Measurements from ENCODE around the gene STARD5.

The STARD5 gene

DNA sequence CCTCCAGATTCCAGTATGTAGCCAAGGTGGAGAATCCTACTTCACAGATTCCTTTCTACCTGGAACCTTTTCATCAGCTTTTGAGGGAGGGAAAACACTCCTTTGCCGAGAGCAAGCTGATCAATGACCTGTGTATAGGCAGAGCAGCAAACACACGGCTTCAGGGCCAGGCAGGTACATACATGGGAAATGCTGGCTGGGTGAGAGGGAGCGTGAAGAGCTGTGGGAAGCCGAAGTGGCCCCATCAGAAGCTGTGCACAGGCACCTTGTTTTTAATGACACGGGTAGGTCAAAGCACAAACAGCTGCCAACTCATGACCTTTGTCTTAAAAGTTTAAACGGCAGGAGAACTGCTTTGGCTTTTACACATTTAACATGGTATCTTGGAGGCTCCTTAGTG, 25.3 kb downstream of the STARD5 start:
- TF ChIP-seq, protein P1, sequence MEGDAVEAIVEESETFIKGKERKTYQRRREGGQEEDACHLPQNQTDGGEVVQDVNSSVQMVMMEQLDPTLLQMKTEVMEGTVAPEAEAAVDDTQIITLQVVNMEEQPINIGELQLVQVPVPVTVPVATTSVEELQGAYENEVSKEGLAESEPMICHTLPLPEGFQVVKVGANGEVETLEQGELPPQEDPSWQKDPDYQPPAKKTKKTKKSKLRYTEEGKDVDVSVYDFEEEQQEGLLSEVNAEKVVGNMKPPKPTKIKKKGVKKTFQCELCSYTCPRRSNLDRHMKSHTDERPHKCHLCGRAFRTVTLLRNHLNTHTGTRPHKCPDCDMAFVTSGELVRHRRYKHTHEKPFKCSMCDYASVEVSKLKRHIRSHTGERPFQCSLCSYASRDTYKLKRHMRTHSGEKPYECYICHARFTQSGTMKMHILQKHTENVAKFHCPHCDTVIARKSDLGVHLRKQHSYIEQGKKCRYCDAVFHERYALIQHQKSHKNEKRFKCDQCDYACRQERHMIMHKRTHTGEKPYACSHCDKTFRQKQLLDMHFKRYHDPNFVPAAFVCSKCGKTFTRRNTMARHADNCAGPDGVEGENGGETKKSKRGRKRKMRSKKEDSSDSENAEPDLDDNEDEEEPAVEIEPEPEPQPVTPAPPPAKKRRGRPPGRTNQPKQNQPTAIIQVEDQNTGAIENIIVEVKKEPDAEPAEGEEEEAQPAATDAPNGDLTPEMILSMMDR (IDR thresholded peaks at IDR 0.05; ENCODE audit: insufficient read depth, missing control alignments) = no peak
- DNase-seq (ENCODE audit: insufficient read length, low spot score) (no peak), FAIRE-seq (no peak)

DNA sequence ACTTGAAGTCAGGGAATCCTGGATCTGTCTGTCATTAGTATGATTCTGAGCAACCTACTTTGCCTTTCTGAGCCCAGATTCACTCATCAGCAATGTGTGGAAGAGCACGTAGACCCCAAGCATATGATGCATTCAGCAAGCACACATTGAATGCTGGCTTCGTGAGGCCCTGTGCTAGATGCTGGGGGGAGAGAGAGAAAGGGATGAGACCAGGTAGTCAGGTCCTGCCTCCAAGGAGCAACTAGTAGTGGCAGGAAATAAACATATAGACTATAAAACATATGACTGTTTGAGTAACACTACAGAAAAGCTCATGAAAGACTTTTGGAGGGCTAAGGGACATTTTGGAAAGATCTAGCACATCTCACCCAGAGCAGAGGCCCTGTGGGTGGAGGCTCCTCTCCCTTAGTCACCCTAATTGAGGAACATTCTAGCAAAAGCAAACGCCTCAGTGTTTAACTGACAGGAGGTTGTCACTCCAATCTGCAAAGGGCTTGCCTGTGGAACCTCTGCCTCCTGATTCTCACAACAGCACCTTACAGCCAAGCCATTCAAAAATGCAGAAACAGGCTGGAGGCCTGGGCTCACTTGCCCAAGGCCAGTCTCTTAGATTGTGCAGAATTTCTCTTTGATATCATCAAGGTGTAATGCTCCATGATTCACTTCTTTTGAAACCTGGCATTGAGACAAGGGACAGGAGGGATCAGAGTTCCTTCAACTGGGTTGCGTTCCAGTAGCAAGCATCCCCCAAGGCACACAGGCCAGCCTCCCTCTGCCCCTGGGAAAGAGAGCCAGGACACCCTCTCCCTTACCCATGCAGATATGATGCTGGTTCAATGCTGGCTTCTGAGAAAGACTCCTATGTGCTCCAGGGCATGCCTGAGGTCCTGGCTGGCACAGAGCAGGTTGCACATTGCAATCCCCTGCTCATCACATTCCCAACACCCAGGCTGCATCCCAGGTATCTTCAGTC, 26.1 kb downstream of the STARD5 start:
- DNase-seq (ENCODE audit: insufficient read length, low spot score) (no peak), FAIRE-seq (no peak)
- TF ChIP-seq, protein P1 (IDR thresholded peaks at IDR 0.05; ENCODE audit: insufficient read depth, missing control alignments) = no peak

DNA sequence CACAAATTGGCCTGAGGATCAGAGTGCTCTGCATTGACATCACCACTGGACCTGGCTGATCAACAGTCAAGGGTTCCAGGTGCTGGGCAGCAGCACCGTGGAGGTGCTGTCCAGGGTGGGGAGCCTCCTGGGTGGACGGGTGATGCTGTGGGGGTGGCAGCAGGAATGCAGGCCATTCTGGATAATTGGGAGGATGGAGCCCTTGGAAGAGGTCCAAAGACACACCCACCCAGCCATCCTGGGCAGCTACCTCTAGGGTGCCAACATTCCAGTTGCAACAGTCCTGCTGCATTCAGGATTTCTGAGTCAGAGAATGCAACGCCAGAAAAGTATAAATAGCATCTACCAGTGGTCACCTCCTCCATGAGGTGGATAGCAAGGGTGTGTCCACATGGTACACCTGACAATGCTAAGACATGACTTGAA, 26.8 kb downstream of the STARD5 start:
- no peak for DNase-seq (ENCODE audit: insufficient read length, low spot score)
- TF ChIP-seq, protein P1 (IDR thresholded peaks at IDR 0.05; ENCODE audit: insufficient read depth, missing control alignments) = no peak
- FAIRE-seq = no peak

DNA sequence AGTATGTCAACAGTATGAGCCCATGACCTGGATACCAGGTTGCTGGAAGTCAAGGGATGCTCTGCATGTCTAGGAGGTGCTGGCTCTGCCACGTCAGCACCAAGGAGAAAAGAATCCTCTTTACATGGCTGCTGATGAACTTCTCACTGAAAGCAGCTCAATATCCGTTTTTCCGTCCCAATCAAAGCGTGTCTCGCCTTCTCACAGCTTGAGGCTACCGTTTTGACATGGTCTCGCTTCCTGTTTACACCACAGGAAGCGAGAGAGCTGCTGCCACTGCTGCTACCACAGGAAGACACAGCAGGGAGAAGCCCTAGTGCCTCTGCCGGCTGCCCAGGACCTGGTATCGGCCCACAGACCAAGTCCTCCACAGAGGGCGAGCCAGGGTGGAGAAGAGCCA, 27.3 kb downstream of the STARD5 start:
- DNase-seq (ENCODE audit: insufficient read length, low spot score) = no peak
- FAIRE-seq = no peak
- TF ChIP-seq, protein P1 (IDR thresholded peaks at IDR 0.05; ENCODE audit: insufficient read depth, missing control alignments) = no peak

DNA sequence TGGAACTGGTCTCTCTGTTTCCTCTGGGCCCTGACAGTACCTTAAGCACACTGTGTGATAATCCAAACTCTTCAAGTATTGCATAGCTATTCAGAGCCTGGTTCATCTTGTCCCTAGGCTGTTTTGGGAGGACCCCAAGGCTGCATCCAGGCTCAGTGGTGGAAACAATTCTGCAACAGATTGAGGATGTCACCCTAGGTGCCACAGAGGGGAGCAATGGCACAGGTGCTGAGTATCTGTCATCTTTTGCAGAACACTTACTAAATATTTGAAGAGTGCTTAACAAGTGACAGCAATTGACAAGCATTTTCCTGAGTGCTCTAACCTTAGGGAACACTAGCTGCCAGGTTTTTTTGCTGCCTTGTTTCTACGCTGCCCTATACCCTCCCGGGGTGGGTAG, 27.8 kb downstream of the STARD5 start:
- FAIRE-seq (no peak), DNase-seq (ENCODE audit: insufficient read length, low spot score) (no peak)
- TF ChIP-seq, protein P1 (IDR thresholded peaks at IDR 0.05; ENCODE audit: insufficient read depth, missing control alignments) = no peak

DNA sequence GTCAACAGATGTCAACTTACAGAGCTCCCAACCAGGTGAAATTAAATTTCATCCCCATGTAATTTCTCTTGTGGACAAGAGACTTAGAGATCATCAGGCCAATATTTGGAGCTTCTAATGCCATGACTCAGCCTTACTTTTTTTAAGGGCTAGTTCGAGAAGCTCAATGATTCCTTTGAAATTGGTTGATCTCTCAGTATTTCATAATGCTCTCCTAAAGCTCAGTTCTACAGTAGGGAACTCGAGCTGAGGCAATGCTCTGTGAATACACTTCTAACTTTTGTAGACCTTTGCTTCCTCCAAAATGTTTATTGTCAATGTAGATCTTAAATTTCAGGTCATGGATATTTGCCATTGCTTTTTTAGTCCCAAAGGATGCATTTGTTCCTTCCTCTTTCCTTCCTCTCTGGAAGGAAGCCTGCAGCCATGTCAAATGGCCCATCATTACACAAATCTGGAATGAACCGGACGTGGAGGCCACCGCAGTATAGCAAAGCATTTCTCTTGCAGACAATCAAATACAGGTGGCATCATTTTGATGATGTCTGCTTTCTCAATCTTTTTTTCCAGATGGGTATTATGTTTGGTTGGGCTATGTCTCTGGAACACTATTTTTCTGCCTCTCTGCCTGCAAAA, 28.3 kb downstream of the STARD5 start:
- DNase-seq (ENCODE audit: insufficient read length, low spot score) (no peak), FAIRE-seq (no peak)
- TF ChIP-seq, protein P1 (IDR thresholded peaks at IDR 0.05; ENCODE audit: insufficient read depth, missing control alignments) = no peak

DNA sequence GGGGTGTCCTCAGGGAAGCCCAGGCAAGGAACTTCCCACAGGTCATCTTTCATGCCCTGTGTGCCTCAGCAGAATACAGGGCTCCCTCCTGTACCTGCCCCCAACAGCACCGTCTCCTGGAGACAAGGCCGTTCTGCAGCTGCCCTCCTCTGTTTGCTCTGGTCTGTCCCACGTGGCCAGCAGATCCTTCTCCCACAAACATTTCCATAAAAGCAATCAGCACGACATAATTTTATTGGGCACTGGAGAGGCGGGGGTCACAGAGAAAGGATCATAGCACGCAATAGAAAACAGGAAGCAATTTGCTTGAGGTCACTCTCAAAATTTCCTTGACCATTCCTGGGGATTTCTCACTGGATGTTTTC, 29.4 kb downstream of the STARD5 start:
- FAIRE-seq (no peak), DNase-seq (ENCODE audit: insufficient read length, low spot score) (no peak)
- TF ChIP-seq, protein P1 (IDR thresholded peaks at IDR 0.05; ENCODE audit: insufficient read depth, missing control alignments) = no peak

Measured in D721Med (cell line).